NCI-H524 treated with DMSO at 0.1 percent for 48 hours (cell line): ENCODE data around the gene PAGR1.
A peak's percentile ranks its signal among the peaks of the same experiment; 100 is the strongest.

Source experiments
- DNase-seq: peaks from one replicate; lab custom pipeline; 2025; lab: John Stamatoyannopoulos, UW

Gene PAGR1

DNA sequence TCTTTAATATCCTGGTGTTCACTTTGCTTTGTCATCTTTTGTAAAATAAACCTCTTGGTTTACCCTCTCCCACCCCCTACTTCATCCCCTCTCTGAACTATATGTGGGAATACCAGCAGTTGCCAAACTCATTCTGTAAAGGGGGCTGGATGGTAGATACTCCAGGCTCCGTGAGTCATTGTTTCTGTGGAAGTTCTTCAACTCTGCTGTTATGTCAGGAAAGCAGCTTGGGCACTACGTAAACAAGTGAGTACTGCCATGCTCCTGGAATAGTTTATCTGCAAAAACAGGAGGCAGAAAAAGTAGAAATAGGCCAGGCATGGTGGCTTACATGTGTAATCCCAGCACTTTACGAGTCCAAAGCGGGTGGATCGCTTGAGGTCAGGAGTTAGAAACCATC, 21.9 kb downstream of the PAGR1 start:
- no peak for DNase-seq

DNA sequence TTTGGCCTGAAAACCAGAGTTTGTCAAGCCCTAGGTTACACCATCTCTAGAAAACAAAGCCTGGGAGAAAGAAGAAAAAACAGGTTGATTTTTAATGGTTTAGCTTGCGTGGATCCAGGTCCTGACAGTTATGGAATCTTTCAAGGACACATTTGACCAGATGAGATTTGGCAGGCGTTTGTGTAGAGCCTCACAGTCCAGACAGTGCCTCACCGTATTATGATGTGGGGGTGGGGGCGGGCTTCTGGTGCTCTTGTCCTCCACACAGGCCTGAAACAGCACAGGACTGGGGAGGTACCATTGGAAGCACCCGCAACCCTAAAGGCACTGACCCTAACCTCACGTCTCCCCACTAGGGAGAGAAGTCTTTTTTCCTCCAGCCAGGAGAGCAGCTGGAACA, 23.9 kb downstream of the PAGR1 start:
- no peak for DNase-seq

DNA sequence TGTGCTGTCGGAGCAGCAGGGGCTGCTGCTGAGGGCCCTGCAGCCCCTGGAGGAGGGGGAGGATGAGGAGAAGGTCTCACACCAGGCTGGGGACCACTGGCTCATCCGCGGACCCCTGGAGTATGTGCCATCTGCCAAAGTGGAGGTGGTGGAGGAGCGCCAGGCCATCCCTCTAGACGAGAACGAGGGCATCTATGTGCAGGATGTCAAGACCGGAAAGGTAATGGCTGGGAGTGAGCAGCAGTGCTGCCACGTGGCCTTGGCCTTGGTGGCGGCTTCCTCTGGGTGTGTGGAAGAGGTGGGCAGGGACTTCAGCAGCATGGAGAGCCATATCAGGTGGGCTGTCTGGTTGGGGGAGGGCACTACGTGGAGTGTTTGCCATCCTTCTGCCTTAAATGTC, 24.3 kb downstream of the PAGR1 start:
- no peak for DNase-seq

DNA sequence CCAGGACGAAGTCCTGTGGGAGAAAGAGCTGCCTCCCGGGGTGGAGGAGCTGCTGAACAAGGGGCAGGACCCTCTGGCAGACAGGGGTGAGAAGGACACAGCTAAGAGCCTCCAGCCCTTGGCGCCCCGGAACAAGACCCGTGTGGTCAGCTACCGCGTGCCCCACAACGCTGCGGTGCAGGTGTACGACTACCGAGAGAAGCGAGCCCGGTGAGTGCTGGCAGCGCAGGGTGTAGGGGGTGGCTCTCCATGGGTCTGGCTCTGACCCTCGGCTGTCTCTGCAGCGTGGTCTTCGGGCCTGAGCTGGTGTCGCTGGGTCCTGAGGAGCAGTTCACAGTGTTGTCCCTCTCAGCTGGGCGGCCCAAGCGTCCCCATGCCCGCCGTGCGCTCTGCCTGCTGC, 25.7 kb downstream of the PAGR1 start:
- no peak for DNase-seq

DNA sequence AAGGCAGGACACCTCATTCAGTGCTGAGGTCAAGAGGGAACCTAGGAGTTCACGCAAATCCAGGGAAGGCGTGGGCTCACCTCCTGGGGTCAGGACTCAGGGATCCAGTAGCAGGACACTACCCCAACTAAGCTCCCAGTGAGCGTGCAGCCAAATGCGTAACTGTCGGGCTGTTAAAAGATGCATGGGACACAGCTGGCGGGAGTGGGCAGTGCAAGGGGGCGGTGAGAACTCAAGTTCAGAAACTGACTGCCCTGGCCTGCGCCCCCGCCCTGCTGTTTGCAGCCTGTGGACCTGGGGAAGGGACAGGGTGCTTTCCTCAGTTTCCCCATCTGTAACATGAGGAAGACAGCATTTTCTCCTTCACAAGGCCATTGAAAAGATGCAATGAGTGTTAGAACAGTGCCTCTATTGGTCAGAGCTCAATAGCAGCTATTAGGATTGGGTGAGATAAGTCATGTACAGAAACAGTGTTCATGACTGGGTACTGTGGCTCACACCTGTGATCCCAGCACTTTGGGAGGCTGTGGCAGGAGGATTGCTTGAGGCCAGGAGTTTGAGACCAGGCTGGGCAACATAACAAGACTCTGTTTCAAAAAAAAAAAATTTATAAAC, 26.9 kb downstream of the PAGR1 start:
- DNase-seq, result no peak

DNA sequence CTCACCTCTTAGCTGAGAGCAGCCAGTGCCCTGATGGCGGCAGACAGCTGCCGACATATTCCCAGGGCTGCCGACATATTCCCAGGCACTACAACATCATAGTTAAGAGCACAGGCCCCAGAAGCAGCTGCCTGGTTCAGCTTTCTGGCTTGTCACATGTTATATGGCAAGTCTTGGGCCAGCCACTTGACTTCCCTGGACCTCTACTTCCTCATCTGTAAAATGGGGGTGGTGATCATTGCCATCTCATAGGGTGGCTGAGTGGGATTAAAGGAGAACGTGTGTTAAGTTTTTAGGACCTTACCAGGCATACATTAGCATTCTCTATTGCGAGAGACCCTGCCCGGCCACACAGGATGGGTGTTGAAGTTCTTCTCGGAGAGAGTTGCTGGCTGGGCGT, 28.0 kb downstream of the PAGR1 start:
- no peak for DNase-seq

DNA sequence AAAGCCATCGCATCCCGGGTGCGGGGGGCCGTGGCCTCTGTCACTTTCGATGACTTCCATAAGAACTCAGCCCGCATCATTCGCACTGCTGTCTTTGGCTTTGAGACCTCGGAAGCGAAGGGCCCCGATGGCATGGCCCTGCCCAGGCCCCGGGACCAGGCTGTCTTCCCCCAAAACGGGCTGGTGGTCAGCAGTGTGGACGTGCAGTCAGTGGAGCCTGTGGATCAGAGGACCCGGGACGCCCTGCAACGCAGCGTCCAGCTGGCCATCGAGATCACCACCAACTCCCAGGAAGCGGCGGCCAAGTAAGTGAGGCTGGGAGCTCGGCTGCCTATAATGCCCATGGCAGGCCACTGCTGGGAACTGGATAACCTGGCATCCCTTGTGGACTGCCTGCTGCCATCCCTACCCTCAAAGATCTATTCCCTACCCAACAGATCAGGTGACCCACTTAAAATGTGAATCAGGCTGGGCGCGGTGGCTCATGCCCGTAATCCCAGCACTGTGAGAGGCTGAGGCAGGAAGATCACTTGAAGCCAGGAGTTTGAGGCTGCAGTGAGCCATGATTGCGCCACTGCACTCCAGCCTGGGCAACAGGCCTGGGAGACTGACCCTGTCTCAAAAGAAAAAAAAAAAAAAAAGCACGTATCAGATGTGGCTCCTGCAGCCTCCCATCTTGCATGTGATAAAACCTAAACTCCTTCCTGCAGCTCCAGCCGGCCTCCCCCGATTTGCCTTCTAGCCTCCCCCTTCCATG, 28.8 kb downstream of the PAGR1 start:
- DNase-seq, result no peak

DNA sequence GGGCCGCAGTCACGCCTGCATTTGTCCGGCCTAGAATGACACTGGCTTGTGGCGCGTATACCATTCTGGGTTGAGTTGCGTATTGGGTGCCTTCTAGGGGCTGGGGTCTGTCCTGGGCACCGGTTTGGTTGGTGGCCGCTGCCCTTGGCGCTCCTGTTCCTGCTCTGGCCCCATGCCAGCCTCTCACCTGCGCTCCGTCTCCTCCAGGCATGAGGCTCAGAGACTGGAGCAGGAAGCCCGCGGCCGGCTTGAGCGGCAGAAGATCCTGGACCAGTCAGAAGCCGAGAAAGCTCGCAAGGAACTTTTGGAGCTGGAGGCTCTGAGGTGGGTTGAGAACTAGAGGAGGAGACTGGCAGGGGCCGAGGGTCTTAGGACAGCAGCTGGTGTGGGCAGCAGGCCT, 29.7 kb downstream of the PAGR1 start:
- no peak for DNase-seq

DNA sequence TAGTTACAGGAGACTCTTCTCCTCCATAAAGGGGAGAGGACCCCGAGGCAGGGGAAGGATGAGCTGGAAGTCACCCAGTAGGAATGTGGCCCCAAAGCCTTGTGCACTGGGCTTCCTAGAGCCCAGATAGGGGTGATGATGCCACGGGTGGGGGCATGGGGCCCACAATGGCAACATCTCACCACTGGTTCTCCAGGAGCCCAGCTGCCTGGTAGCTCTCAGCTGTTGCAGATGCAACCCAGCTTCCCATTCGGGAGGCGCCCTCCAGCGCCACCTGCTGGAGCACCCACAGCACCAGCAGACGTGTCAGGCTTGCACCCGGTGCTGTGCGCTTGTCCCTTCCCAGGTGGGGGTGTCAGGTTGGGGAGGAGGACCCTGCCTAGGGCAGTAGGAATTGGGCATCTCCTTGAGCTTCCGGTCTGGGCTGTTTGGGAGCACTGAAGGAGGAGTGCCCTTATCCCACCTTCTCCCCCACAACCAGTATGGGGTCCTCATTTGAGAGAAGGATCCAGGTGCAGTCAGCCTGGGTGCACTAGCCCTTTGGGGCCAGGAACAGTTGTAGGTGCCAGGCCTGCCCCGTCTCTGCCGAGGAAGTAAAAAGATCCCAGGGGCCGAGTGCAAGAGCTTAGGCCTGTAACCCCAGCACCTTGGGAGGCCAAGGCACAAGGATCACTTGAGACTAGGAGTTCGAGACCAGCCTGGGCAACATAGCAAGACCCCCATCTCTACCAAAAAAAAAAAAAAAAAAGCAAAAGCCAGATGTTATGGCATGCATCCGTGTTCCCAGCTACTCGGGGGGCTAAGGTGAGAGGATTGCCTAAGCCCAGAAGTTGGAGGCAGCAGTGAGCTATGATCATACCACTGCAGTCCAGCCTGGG, 32.7 kb downstream of the PAGR1 start:
- no peak for DNase-seq

DNA sequence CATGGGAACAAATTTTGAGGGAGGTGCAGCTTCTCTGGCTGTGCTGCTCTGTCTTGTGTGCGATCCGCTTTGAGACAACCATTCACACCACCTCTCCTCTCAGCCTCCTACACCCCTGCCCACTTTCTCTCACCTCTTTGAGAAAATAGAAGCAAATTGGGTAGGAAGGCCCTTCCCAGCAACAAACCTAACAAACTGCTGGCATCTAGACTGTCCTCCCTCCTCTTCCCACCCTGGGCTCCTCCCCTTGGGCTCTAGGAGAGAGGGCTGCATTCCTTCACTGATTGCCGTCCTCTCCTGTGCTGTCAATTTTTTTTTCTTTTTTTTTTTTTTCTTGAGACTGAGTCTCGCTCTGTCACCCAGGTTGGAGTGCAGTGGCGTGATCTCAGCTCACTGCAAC, 33.6 kb downstream of the PAGR1 start:
- no peak for DNase-seq

DNA sequence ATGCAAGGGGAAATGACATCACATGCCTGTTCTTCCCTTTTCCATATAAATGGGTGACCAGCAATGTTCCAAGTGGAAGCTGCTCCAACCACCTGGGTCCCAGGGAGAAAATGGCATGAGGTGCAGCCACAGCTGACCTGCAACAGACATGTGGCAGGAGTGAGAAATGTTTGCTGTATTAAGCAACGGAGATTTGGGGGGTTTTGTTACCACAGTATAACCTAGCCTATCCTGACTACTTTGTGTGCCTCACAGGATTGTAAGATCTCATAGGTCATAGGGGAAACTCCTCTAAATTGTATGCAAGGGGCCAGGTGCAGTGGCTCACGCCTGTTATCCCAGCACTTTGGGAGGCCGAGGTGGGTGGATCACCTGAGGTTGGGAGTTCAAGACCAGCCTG, 35.0 kb downstream of the PAGR1 start:
- DNase-seq, result no peak

DNA sequence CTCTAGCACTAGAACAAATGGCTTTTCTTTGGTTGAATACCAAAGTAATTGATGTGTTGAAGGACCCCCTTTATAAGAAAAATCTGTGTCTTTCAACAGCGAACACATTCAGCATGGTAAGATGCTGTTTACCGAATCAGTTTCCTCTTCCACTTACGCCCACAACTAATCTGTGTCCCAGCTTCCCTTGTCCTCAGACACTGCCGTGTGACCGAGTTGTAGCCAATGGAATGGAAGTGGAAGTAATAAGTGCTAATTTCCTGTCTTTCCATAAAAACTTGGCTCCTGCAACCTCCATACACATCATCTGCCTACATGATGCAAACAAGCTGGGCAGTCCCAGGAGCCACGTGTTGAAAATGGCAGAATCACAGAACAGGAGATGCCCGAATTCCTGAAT, 36.7 kb downstream of the PAGR1 start:
- no peak for DNase-seq

DNA sequence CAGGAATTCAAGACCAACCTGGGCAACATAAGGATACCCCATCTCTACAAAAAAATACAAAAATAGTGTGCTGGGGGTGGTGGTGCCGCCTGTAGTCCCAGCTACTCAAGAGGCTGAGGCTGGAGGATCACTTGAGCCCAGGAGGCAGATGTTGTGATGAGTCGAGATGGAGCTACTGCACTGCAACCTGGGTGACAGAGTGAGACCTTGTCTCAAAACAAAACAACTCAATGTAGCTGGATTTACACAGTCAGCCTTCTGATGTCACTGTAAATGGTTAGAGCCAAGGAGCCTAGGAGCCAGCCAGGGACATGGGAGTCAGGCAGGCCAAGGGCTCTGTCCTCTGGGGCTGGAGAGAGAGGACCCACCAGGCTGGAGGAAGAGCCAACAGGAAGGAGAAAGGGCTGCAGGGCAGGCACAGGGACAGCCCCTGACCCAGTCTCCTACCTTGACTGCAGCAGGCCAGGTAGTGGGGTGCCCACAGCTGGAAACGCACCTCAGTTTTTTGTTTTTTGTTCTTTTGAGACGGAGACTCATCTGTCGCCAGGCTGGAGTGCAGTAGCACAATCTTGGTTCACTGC, 38.7 kb downstream of the PAGR1 start:
- no peak for DNase-seq

DNA sequence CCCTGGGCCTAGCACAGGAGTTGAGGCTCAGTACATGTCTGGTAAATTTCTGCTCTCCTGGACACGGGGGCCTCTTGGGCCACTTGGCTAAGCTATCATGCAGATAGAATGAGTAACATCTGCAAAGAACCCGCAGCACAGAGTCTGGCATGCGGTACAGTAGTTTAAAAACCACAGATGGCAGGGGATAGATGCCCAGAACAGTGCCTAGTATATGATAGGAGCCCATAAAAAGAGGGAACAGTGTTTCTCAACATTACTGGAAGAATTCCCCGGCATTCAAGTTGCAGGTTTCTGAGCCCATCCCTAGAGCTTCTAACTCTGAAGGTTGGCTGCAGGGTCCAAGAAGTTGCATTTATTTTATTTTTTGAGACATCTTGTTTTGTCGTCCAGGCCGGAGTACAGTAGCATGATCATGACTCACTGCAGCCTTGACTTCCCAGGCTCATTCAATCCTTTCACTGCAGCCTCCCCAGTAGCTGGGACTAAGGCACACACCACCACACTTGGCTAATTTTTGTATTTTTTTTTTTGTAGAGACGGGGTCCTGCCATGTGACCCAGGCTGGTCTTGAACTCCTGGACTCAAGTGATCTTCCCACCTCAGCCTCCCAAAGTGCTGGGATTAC, 41.3 kb downstream of the PAGR1 start:
- DNase-seq, result no peak

DNA sequence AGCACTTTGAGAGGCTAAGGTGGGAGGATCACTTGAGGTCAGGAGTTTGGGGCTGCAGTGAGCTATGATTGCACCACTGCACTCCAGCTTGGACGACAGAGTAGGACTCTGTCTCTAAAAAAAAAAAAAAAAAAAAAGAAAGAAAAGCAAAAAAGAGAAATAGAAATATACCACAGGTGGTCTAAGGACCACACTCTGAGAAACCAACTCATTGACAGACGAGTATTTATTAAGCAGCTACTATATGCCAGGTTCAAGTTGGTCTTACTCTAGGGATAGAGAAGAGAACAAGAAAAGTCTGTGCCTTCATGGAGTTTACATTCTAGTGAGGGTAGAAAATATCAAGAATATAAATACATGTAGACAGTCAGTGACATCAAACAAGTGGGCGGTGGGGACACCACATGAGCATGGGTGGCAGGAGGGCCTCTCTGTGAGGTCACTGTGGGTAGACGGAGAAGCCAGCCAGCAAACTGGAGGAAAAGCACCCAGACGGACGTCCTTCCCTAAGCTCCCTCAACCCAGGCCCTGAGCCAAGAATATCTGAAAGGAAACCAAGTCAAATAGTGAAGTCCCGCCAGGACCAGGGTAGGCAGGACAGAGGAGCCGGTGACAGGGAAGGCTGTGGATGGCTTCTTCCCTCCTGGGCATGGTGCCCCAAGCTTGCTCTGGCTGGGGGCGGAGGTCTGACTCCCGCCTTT, 42.3 kb downstream of the PAGR1 start:
- DNase-seq, result no peak

DNA sequence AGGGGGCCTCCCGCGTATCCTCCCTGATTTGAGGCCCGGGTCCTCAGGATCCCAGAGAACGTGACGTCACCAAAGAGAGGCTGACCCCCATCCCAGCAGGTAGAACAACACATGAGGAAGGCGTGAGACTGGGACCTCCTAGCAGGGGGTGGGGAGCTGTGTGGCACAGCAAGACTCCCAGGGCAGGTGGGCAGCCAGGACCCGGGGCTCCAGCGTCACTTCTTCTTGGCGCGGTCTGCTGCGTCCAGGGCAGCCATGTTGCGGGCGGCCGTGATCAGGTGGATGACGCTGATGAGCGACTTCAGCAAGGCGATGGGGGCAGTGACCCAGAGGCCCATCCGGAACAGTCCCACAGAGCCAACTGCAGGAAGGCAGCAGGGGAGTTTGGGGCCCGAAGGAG, 43.0 kb downstream of the PAGR1 start:
- no peak for DNase-seq

DNA sequence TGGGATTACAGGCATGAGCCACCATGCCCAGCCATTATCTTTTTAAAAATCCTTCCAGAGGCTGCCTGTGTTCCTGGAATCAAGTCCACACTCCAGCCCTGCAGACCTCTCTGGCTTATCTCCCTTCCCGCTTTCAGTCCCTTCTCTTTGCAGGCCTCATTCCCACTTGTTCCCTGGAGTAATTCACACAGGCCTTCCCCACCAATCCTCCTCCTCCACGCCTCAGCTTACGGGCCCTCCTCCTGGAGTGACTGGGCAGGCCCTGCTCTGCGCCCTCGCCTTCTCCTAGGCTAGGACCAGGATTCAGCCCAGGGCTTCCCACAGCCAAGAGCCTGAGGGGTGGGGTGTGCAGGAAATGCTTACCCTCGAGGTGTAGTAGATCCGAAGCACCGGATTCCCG, 44.3 kb downstream of the PAGR1 start:
- DNase-seq, result no peak

DNA sequence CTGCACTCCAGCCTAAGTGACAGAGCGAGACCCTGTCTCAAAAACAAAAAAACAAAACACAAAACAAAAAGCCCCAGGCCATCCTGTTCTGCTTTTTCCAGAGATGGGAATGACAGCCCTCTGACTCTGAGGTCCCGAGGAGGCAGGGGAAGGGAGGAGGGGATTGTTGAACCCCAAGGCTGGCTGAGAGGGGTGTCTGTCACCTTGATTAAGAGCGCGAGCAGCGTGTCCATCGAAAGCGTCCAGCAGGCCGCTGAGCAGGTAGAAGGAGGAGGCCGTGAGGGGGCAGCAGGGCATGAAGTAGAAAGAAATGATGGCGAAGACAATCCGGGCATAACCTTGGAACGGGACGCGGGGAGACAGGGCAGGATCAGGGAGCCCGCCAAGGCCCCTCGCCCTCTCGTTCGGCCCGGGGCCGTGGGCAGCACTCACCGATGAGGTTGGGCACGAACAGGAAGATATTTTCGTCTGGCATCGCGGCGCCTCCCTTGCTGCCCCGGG, 46.5 kb downstream of the PAGR1 start:
- DNase-seq, result no peak

DNA sequence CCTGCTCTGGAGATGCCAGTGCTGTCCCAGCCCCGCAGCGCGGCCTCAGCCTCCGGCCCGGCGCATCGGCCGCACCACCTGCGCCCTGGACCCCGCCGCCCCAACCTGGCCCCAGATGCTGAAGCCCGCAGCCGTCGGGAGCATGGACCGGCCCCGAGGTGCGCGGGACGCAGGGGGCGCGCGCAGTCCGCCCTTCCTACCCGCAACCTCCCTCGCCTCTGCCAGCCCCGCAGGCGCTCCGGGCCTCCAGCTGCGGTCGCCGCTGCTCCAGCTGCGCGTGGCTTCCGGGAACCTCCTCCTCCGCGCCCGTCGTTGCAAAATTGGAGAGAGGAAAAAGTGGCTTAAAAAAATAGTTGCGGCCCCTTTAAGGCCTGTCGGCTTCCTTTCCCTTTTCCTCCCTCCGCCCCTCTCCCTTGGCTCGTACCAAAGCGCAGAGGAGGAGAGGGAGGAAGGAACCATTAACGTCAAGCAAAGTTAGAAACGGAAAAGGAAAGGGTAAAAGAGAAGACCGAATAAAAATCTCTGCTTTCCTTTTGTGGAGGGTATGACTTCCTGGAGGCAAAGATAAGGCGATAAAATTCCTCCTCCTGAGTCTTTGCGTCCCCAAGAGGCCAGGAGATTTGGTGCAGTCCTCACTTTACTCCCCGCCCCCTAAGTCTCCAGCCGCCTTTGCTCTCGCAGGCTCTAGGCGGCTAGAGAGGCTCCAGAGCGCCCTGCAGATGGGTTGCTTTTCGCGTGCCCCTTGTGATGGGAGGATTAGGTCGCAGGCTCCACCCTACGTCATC, 47.1 kb downstream of the PAGR1 start, which contains the start of gene CDIPT:
Gene CDIPT (minus strand): TSS at position 343 of the 785 bp plus-strand sequence. CDS start 369 bp downstream, outside the sequence.
- DNase-seq, result peak; percentile 84

DNA sequence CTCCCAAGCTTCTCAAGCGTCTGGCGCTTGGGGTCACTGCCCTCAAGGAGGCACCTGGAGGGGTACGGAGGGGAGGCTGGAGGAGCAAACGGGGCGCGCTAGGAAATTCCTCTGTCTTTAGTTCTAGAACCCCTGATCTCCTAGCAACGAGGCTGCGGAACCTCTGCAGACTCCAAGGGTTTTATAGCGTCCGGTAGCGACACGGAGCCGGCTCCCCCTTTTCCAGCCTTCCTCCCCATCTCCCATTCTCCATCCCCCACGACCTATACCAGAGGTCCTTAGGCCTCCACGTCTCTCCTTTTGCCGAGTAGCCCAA, 47.7 kb downstream of the PAGR1 start:
- no peak for DNase-seq

DNA sequence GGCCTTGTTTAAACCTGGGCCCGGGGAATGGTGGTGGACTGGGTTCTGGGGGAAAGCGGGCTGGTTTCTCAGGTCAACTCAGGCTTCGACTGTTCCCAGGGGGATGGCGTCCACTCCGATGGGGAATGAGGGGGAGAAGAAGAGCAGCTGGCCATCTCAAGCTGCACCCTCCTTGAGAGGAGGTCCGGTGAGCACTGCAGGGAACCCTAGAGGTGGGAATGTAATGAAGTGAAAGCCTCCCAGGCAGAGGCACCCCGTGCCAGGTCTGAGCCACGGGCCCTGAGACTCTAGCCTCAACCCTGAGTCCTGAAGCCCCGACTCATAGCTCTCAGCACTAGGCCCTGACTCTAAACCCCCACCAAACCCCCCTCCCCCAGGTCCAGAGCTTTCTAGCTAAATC, 48.3 kb downstream of the PAGR1 start:
- no peak for DNase-seq
